HG02642 (cell line): ENCODE measurements around the gene TFDP2.
"Not testable (repeated sequence)": the region's sequence is repeated elsewhere in the genome, so short reads cannot be mapped to it uniquely, and the experiment has no call there.

Experiments
- ATAC-seq: cut with Tn5 transposase; IDR thresholded peaks from one replicate; pipeline ENCODE4 v1.9.1; 2021; ENCODE audit warnings: mild to moderate bottlenecking; ENCODE audit not compliant: unreplicated experiment, poor library complexity

The TFDP2 gene

GRCh38 chr3:142028243-142028777, 121.0 kb downstream of the TFDP2 start:
- peak; percentile 65 for ATAC-seq

- peak; percentile 70 for ATAC-seq
Observed at GRCh38 chr3:142027735-142028134, 121.6 kb downstream of the TFDP2 start.

- no peak for ATAC-seq
Observed at GRCh38 chr3:142027300-142027699, 122.0 kb downstream of the TFDP2 start.

- no peak for ATAC-seq
Observed at GRCh38 chr3:142026333-142026732, 123.0 kb downstream of the TFDP2 start.

GRCh38 chr3:142022381-142022780, 127.0 kb downstream of the TFDP2 start:
- peak; percentile 67 for ATAC-seq

- ATAC-seq = no peak
Observed at GRCh38 chr3:142021127-142021526, 128.2 kb downstream of the TFDP2 start.

- peak; percentile 73 for ATAC-seq
Observed at GRCh38 chr3:142019794-142020320, 129.5 kb downstream of the TFDP2 start.

- no peak for ATAC-seq
Observed at GRCh38 chr3:142013993-142014392, 135.4 kb downstream of the TFDP2 start.

GRCh38 chr3:142013326-142013980, 135.9 kb downstream of the TFDP2 start:
- no peak for ATAC-seq

GRCh38 chr3:142009029-142009428, 140.3 kb downstream of the TFDP2 start:
- ATAC-seq = no peak

GRCh38 chr3:142007710-142008399, 141.5 kb downstream of the TFDP2 start:
- ATAC-seq = no peak

GRCh38 chr3:142004957-142005356, 144.4 kb downstream of the TFDP2 start:
- not testable (repeated sequence) for ATAC-seq

GRCh38 chr3:142004025-142004424, 145.3 kb downstream of the TFDP2 start:
- no peak for ATAC-seq

- no peak for ATAC-seq
Observed at GRCh38 chr3:142003291-142003690, 146.1 kb downstream of the TFDP2 start.

GRCh38 chr3:142000325-142000870, 148.9 kb downstream of the TFDP2 start:
- no peak for ATAC-seq

GRCh38 chr3:141998669-141999290, 150.6 kb downstream of the TFDP2 start:
- ATAC-seq = no peak

GRCh38 chr3:141996437-141996836, 152.9 kb downstream of the TFDP2 start:
- no peak for ATAC-seq

- no peak for ATAC-seq
Observed at GRCh38 chr3:141994856-141995255, 154.5 kb downstream of the TFDP2 start.

- peak; percentile 60 for ATAC-seq
Observed at GRCh38 chr3:141992512-141992911, 156.8 kb downstream of the TFDP2 start.

- no peak for ATAC-seq
Observed at GRCh38 chr3:141986548-141987107, 162.7 kb downstream of the TFDP2 start.
